Type B pancreatic cell (in vitro differentiated cells): ENCODE data around the gene MKNK2. TPM values are rescaled to one million over a fixed set of nuclear protein-coding genes. Genes with fewer than 3 reads are reported as not detected.
A peak's percentile ranks its signal among the peaks of the same experiment; 100 is the strongest.
"Not testable (repeated sequence)": the region's sequence is repeated elsewhere in the genome, so short reads cannot be mapped to it uniquely, and the experiment has no call there.

Source experiments
- DNase-seq: peaks from one replicate; pipeline ENCODE4 v3.0.0; 2021; ENCODE audit warnings: mixed read lengths; ENCODE audit not compliant: unreplicated experiment; ENCODE audit errors: extremely low spot score
- H3K27ac Mint-ChIP-seq: 2 replicates; pipeline ENCODE4 v1.8.0; 2021; ENCODE audit warnings: mild to moderate bottlenecking, mixed read lengths
- H3K27me3 Mint-ChIP-seq: 2 replicates; pipeline ENCODE4 v1.8.0; 2021; ENCODE audit warnings: mixed read lengths
- H3K36me3 Mint-ChIP-seq: 2 replicates; pipeline ENCODE4 v1.8.0; 2021; ENCODE audit warnings: mixed read lengths
- H3K4me1 Mint-ChIP-seq: one replicate; pipeline ENCODE4 v1.8.0; 2021; ENCODE audit warnings: mixed read lengths; ENCODE audit not compliant: unreplicated experiment
- H3K4me3 Mint-ChIP-seq: 2 replicates; pipeline ENCODE4 v1.8.0; 2021; ENCODE audit warnings: mild to moderate bottlenecking, mixed read lengths
- H3K9me3 Mint-ChIP-seq: 2 replicates; pipeline ENCODE4 v1.8.0; 2021; ENCODE audit warnings: mixed read lengths
- total RNA-seq: library from RNA; stranded (reverse); gene quantifications from 2 replicates; pipeline ENCODE4 v1.2.1, GENCODE V29; 2021; ENCODE audit warnings: low replicate concordance
- TF ChIP-seq, protein P1 (sequence below): fragments of 200-600 bp; sonication (generic); conservative IDR thresholded peaks from 2 replicates; pipeline ENCODE4 v1.5.0; 2021; ENCODE audit warnings: antibody characterized with exemption, mild to moderate bottlenecking

Gene MKNK2
- total RNA-seq, 1 donor from 2014 or later: 118 TPM

DNA sequence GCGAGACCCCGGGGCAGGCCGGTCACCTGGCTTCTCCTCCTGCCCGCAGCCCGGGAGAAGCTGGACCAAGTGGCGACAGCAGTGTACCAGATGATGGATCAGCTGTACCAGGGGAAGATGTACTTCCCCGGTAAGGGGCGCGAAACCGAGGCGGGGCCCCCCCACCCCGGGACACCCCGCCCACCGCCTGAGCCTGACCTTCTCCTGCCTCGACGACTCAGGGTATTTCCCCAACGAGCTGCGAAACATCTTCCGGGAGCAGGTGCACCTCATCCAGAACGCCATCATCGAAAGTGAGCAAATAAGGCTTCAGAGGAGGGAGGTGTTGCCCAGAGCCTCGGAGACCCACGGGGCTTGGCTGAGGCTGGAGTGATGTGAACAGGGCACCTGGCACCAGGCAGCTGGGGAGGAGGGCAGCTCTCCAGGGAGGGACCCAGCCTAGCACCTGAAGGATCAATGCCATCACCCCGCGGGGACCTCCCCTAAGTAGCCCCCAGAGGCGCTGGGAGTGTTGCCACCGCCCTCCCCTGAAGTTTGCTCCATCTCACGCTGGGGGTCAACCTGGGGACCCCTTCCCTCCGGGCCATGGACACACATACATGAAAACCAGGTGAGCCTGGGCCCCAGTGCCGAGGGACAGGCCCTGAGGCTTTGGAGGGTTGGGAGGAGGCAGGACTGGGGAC, 46.3 kb upstream of the MKNK2 start:
- peak overlapping the region; percentile 36 for H3K27ac Mint-ChIP-seq

DNA sequence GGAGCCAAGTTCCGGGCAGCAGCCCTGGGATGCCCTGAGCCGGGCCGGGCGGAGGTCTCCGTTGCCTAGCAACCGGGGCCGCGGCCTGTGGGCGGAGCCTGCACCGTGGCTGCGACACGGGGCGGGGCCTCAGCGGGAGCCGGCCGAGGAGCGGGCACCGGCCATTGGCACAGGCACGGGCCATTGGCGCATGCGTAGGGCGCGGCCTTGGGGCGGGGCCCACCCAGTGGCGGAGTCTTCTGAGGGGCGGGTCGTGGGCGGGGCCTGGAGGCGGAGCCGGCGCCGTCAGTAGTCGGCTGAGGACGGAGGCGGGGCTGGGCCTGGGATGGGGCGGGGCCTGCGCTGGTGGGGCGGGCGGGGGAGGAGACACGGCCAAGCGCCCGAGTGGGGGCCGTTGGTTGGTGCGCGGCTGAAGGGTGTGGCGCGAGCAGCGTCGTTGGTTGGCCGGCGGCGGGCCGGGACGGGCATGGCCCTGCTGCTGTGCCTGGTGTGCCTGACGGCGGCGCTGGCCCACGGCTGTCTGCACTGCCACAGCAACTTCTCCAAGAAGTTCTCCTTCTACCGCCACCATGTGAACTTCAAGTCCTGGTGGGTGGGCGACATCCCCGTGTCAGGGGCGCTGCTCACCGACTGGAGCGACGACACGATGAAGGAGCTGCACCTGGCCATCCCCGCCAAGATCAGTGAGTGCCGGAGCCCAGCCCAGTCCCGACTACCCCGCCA, 45.6 kb upstream of the MKNK2 start, which contains the start of gene IZUMO4:
IZUMO4 (plus strand) TSS at position 436 of the 723 bp plus-strand sequence; CDS start at position 467, 31 bp downstream.
- Mint-ChIP-seq H3K27ac (peak within 1 kb of the TSS; percentile 95), H3K27me3 (no peaks in the 10 kb centered on the region), H3K36me3 (no peaks in the 10 kb centered on the region), H3K9me3 (no peaks in the 10 kb centered on the region), H3K4me1 (peaks cover 6% of the 10 kb centered on the region), H3K4me3 (peak within 1 kb of the TSS; percentile 93)
- TF ChIP-seq, protein P1, sequence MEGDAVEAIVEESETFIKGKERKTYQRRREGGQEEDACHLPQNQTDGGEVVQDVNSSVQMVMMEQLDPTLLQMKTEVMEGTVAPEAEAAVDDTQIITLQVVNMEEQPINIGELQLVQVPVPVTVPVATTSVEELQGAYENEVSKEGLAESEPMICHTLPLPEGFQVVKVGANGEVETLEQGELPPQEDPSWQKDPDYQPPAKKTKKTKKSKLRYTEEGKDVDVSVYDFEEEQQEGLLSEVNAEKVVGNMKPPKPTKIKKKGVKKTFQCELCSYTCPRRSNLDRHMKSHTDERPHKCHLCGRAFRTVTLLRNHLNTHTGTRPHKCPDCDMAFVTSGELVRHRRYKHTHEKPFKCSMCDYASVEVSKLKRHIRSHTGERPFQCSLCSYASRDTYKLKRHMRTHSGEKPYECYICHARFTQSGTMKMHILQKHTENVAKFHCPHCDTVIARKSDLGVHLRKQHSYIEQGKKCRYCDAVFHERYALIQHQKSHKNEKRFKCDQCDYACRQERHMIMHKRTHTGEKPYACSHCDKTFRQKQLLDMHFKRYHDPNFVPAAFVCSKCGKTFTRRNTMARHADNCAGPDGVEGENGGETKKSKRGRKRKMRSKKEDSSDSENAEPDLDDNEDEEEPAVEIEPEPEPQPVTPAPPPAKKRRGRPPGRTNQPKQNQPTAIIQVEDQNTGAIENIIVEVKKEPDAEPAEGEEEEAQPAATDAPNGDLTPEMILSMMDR: peak; percentile 43
- DNase-seq: peak; percentile 100

More for the DNA sequence above, 46.3 kb upstream of the MKNK2 start:
- Mint-ChIP-seq H3K9me3 (no peaks in the 10 kb centered on the region), H3K4me1 (peaks cover 6% of the 10 kb centered on the region), H3K27me3 (no peaks in the 10 kb centered on the region), H3K36me3 (peaks cover 3% of the 10 kb centered on the region), H3K4me3 (peak overlapping the region; percentile 86)
- TF ChIP-seq, protein P1: no peak
- no peak for DNase-seq

DNA sequence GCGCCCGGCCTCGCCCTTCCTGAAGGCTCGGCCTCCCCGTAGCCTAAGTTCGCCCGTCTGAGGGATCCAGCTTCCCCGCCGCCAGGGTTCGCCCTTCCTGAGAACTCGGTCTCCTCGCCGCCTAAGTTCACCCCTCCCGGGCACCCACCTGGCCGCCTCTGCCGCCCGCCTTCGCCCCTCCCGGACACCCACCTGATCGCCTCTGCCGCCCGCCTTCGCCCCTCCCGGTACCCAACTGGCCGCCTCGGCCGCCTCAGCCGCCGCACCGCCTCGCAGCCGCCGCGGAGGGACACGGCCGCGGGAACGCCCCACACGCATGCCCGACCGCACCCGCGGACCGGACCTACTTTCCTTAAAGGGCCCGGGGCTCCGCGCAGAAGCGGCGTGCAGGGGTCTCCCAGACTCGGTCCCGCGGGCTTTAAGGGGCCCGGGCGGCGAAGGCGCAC, 45.0 kb upstream of the MKNK2 start, which contains the start of gene MOB3A:
MOB3A (minus strand) TSS at position 293 of the 446 bp plus-strand sequence. CDS start 17,766 bp downstream, outside the sequence.
- TF ChIP-seq, protein P1: peak; percentile 68
- Mint-ChIP-seq H3K4me1 (peaks cover 6% of the 10 kb centered on the region), H3K9me3 (no peaks in the 10 kb centered on the region), H3K4me3 (peak within 1 kb of the TSS; percentile 93), H3K27me3 (no peaks in the 10 kb centered on the region), H3K27ac (peak within 1 kb of the TSS; percentile 95), H3K36me3 (no peaks in the 10 kb centered on the region)
- no peak for DNase-seq

DNA sequence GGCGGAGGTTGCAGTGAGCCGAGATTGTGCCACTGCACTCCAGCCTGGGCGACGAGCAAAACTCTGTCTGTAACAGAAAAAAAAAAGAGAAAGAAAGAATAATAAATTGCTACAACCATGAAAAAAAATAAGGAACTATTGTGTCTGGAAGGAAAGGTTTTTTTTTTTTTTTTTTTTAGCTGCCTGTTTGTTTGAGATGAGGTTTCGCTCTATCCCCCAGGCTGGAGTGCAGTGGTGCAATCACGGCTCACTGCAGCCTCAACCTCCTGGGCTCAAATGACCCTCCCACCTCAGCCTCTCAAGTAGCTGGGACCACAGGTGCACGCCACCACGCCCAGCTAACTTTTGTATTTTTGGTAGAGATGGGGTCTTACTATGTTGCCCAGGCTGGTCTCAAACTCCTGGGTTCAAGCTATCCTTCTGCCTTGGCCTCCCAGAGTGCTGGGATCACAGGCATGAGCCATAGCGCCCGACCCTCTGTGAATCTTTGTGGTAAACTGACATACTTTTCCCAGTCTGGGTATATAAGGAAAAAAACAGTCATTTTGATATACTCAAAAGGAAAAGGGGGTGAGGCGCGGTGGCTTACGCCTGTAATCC, 41.0 kb upstream of the MKNK2 start:
- not testable (repeated sequence) for H3K4me3 Mint-ChIP-seq, H3K36me3 Mint-ChIP-seq, H3K9me3 Mint-ChIP-seq, H3K27ac Mint-ChIP-seq, H3K27me3 Mint-ChIP-seq, DNase-seq
- peaks cover 21% of the 10 kb centered on the region for H3K4me1 Mint-ChIP-seq

DNA sequence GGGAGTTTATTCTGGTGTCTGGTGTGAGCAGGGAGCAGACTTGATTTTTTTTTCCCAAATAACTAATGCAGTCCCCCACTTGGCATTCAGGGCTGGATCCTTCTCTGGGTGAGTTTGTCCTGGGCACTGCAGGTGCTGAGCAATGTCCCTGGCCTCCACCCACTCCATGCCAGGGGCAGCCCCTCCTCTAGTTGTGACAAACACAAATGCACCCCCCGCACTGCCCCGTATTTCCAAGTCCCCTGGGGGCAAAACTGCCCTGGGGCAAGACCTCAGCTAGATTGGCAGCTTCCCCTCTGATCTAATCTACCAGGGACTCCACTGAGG, 38.6 kb upstream of the MKNK2 start:
- peaks cover 3% of the 10 kb centered on the region for H3K36me3 Mint-ChIP-seq
- no peaks in the 10 kb centered on the region for H3K9me3 Mint-ChIP-seq
- no peak overlapping the region for H3K27ac Mint-ChIP-seq
- DNase-seq: no peak
- H3K4me3 Mint-ChIP-seq: no peak overlapping the region
- no peaks in the 10 kb centered on the region for H3K27me3 Mint-ChIP-seq
- TF ChIP-seq, protein P1: no peak
- peaks cover 22% of the 10 kb centered on the region for H3K4me1 Mint-ChIP-seq
